ENCODE measurements around the gene ARSG. TPM values are rescaled to one million over a fixed set of nuclear protein-coding genes. Genes with fewer than 3 reads are reported as not detected.

Gene ARSG
- total and polyA plus RNA-seq, 9 of the 15 experiments (the other 6 are each of a cell fraction or from before 2014, with no cell fraction given), result 1.0 to 5.6 (median 1.8) TPM

GRCh38 chr17:68290955-68291835 lies at the start of gene ARSG, which contains the start of gene SLC16A6 (continued):
- TF ChIP-seq REST (IDR thresholded peaks at IDR 0.05; ENCODE audit: borderline replicate concordance), result peak; percentile 98
- 0 out of 2 replicates have a peak, but pooled peaks have one; percentile 39 for TF ChIP-seq REST (CRISPR knock-in tag; IDR thresholded peaks at IDR 0.05; ENCODE audit: low read depth)
- peak; percentile 54; the same call in 1 of the 2 replicates for TF ChIP-seq DMBX1 (CRISPR knock-in tag; IDR thresholded peaks at IDR 0.05; ENCODE audit: borderline replicate concordance)
- TF ChIP-seq ZNF584 (CRISPR knock-in tag; IDR thresholded peaks at IDR 0.05; ENCODE audit: low read depth), result 0 out of 2 replicates have a peak, but pooled peaks have one; percentile 60
- no peak for TF ChIP-seq ILK (tag; IDR thresholded peaks at IDR 0.05; ENCODE audit: borderline replicate concordance, low read depth)
- peak; percentile 71 for TF ChIP-seq ERF (CRISPR knock-in tag; IDR thresholded peaks at IDR 0.05)
- 0 out of 2 replicates have a peak, but pooled peaks have one; percentile 46 for TF ChIP-seq POLR2H (tag; IDR thresholded peaks at IDR 0.05; ENCODE audit: low read depth)
- TF ChIP-seq ZNF740 (CRISPR knock-in tag; IDR thresholded peaks at IDR 0.05), result peak; percentile 0; the same call in 1 of the 2 replicates
- no peak; a peak in 1 of 4 replicates for TF ChIP-seq ZNF740 (tag; IDR thresholded peaks at IDR 0.05)
- TF ChIP-seq, protein P1, sequence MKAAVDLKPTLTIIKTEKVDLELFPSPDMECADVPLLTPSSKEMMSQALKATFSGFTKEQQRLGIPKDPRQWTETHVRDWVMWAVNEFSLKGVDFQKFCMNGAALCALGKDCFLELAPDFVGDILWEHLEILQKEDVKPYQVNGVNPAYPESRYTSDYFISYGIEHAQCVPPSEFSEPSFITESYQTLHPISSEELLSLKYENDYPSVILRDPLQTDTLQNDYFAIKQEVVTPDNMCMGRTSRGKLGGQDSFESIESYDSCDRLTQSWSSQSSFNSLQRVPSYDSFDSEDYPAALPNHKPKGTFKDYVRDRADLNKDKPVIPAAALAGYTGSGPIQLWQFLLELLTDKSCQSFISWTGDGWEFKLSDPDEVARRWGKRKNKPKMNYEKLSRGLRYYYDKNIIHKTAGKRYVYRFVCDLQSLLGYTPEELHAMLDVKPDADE (conservative IDR thresholded peaks at IDR 0.05; ENCODE audit: control insufficient read depth, low read depth, low read length), result peak; percentile 34; the same call in 1 of the 2 replicates
- TF ChIP-seq, protein P2, sequence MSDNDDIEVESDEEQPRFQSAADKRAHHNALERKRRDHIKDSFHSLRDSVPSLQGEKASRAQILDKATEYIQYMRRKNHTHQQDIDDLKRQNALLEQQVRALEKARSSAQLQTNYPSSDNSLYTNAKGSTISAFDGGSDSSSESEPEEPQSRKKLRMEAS (CRISPR knock-in tag; IDR thresholded peaks at IDR 0.05), result peak; percentile 73
- TF ChIP-seq RB1 (IDR thresholded peaks at IDR 0.05; ENCODE audit: low read depth), result peak; percentile 57; the same call in 1 of the 2 replicates
- TF ChIP-seq NR2C2 (CRISPR knock-in tag; IDR thresholded peaks at IDR 0.05), result 0 out of 2 replicates have a peak, but pooled peaks have one; percentile 26
- TF ChIP-seq NR2C2 (tag; IDR thresholded peaks at IDR 0.05), result peak; percentile 67
- peak; percentile 66; the same call in 1 of the 2 replicates for TF ChIP-seq GATAD2B (IDR thresholded peaks at IDR 0.05; ENCODE audit: borderline replicate concordance)
